Measurements from ENCODE around the gene TEAD4.

DNA sequence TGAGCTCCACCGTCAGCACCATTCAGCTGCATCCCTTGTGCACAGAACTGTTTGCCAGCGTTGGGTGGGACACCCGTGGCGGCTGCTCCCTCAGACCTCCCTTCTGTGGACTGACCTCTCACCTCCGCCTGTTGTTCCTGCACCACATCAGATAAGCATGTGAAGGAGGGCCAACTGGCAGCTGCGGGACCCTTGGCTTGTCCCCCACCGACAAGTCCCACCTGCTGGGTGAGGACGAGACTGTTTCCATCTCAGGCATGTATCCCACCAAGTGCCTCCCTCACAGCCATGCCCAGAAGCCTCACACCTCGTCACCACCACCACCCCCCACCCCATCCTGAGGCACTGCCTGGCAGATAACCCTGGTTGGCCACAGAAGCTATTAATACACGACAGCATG lies 18.6 kb upstream of the TEAD4 start:
- TF ChIP-seq, protein P1, sequence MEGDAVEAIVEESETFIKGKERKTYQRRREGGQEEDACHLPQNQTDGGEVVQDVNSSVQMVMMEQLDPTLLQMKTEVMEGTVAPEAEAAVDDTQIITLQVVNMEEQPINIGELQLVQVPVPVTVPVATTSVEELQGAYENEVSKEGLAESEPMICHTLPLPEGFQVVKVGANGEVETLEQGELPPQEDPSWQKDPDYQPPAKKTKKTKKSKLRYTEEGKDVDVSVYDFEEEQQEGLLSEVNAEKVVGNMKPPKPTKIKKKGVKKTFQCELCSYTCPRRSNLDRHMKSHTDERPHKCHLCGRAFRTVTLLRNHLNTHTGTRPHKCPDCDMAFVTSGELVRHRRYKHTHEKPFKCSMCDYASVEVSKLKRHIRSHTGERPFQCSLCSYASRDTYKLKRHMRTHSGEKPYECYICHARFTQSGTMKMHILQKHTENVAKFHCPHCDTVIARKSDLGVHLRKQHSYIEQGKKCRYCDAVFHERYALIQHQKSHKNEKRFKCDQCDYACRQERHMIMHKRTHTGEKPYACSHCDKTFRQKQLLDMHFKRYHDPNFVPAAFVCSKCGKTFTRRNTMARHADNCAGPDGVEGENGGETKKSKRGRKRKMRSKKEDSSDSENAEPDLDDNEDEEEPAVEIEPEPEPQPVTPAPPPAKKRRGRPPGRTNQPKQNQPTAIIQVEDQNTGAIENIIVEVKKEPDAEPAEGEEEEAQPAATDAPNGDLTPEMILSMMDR (IDR thresholded peaks at IDR 0.05), result no peak
- TF ChIP-seq POLR2A (IDR thresholded peaks at IDR 0.05), result no peak
